SK-N-SH (cell line): ENCODE results near the gene RPL37A.

Experiments
- CTCF ChIP-seq: fragments of 200-600 bp; sonication (generic); IDR thresholded peaks from 2 replicates; pipeline ENCODE4 v1.6.1; 2017; ENCODE audit warnings: antibody characterized with exemption, mild to moderate bottlenecking, moderate library complexity
- POLR2AphosphoS5 ChIP-seq: IDR thresholded peaks from 2 replicates; pipeline ENCODE4 v1.6.1; 2012; ENCODE audit warnings: low read depth, low read length
- REST ChIP-seq: IDR thresholded peaks from 2 replicates; pipeline ENCODE4 v1.6.1; 2012; ENCODE audit warnings: mild to moderate bottlenecking, low read depth, low read length, moderate library complexity
- ZBTB33 ChIP-seq: IDR thresholded peaks from 2 replicates; pipeline ENCODE4 v1.4.0; 2012; ENCODE audit warnings: low read depth, borderline replicate concordance

- TF ChIP-seq POLR2AphosphoS5 (no peak; the same call in 1 of the 2 replicates), CTCF (no peak), REST (no peak), ZBTB33 (no peak)
Measured at GRCh38 chr2:216502381-216503158, 3.9 kb downstream of the RPL37A start.
